Measurements from ENCODE around the gene NUDT8.

Gene NUDT8

GRCh38 chr11:67632175-67632981 is 2.6 kb upstream of the NUDT8 start:
- no peak overlapping the region for H3K4me3 ChIP-seq (ENCODE audit: low read depth, low read length)
- TF ChIP-seq CTCF (IDR thresholded peaks at IDR 0.05; ENCODE audit: low read depth, low read length): no peak

DNA sequence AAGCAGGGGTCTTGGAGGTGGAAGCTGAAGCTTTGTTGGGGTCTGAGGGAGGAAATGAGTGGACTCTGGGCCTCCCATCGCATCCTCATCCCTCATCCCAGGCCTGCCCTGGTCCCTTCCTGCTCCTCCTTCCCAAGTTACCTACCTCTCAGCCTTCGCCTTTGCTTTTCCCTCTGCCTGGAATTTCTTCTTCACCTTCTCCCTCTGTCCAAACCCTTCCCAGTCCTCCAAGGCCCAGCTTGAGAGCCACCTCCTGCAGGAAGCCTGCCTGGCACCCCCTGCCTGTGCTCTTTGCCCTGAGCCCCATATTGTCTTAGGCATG is 2.1 kb upstream of the NUDT8 start:
- no peak for TF ChIP-seq CTCF (IDR thresholded peaks at IDR 0.05; ENCODE audit: low read depth, low read length)
- no peak overlapping the region for H3K4me3 ChIP-seq (ENCODE audit: low read depth, low read length)

DNA sequence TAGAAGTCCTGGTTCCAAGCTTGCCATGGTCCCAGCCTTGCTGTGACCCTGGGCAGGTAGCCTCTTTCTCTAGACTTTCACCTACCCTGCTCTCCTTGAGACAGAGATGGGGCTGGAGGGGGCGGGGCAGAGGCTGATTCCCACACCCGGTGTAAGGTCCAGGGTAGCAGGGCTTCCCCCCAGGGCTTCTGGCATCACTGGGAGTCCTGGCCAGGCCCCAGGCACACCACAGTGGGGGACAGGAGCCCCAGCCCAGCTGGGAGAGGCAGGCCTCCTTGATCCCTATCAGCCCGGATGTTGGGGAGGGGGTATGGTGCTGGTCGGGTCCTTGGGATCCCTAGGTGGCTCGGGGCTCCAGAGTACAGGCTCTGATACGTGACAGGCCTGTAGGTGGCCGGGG is 1.7 kb upstream of the NUDT8 start:
- no peak for TF ChIP-seq CTCF (IDR thresholded peaks at IDR 0.05; ENCODE audit: low read depth, low read length)
- H3K4me3 ChIP-seq (ENCODE audit: low read depth, low read length): no peak overlapping the region

DNA sequence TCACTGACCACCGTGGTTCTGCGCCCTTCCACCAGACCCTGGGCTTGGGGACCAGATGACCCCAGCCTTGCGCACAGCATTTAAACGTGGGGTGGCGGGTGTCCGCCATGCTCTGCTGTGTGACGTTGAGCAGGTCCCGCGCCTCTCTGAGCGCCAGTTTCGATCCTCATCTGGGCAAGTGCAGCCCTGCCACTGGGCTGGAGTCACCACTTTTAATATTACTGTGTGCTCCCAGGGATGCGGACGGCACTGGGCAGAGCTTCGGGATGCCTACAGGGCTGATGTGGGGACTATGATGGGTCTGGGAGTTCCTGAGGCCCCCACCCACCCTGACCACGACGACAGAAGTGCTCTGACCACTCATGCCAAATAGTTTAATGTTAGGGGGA is 1.2 kb upstream of the NUDT8 start:
- H3K4me3 ChIP-seq (ENCODE audit: low read depth, low read length): peak overlapping the region; percentile 72
- TF ChIP-seq CTCF (IDR thresholded peaks at IDR 0.05; ENCODE audit: low read depth, low read length): no peak

- peak overlapping the region; percentile 72 for H3K4me3 ChIP-seq (ENCODE audit: low read depth, low read length)
- peak; percentile 73 for TF ChIP-seq CTCF (IDR thresholded peaks at IDR 0.05; ENCODE audit: low read depth, low read length)
These were observed 648 bp upstream of the NUDT8 start for GRCh38 chr11:67630228-67630942.

GRCh38 chr11:67628710-67629385 is 889 bp downstream of the NUDT8 start:
- peak overlapping the region; percentile 59 for H3K4me3 ChIP-seq (ENCODE audit: low read depth, low read length)
- TF ChIP-seq CTCF (IDR thresholded peaks at IDR 0.05; ENCODE audit: low read depth, low read length): peak; percentile 73; the same call in 1 of the 2 replicates

Data from WI38 (cell line).